Measurements from ENCODE around the gene FAAP20. TPM values are rescaled to one million over a fixed set of nuclear protein-coding genes. Genes with fewer than 3 reads are reported as not detected.

The FAAP20 gene
- total RNA-seq, 1 donor from 2014 or later, result 55.3 TPM

DNA sequence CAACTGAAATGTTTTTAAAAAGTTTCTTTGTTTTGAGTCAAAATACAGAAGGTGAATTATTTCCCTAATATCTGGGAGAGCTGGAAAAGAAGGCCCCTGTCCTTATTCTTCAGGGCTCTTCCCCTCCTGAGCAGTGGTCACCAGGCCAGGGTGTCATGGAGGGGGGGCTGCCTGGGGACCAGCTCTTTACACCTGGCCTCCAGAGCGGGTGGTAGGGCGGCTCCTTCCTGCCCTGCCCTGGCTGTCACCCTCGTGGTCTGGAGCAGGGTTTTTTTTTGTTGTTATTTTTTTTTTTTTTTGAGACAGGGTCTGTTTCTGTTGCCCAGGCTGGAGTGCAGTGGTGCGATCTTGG lies 40.2 kb upstream of the FAAP20 start:
- ATAC-seq (no peak), DNase-seq (peak; percentile 78)
- Histone ChIP-seq H3K27ac (peak overlapping the region; percentile 87), H3K36me3 (no peaks in the 10 kb centered on the region), H3K9me3 (no peaks in the 10 kb centered on the region), H3K4me3 (peak overlapping the region; percentile 80), H3K4me1 (peaks cover 79% of the 10 kb centered on the region), H3K27me3 (no peaks in the 10 kb centered on the region)
- no peak for TF ChIP-seq CTCF (IDR thresholded peaks at IDR 0.05)
- intact Hi-C loops (cut with DNase I), result no loop called here

GRCh38 chr1:2233997-2234761 lies 39.6 kb upstream of the FAAP20 start:
- peak overlapping the region; percentile 80 for H3K4me3 ChIP-seq
- TF ChIP-seq CTCF (IDR thresholded peaks at IDR 0.05), result no peak
- peak; percentile 83 for ATAC-seq
- intact Hi-C loops (cut with DNase I), result no loop called here
- peaks cover 74% of the 10 kb centered on the region for H3K4me1 ChIP-seq
- no peaks in the 10 kb centered on the region for H3K27me3 ChIP-seq
- H3K27ac ChIP-seq, result peak overlapping the region; percentile 87
- H3K9me3 ChIP-seq, result no peaks in the 10 kb centered on the region
- no peaks in the 10 kb centered on the region for H3K36me3 ChIP-seq
- peak; percentile 97 for DNase-seq

- Histone ChIP-seq H3K4me3 (peak overlapping the region; percentile 80), H3K27me3 (no peaks in the 10 kb centered on the region), H3K9me3 (no peaks in the 10 kb centered on the region), H3K4me1 (peaks cover 66% of the 10 kb centered on the region), H3K27ac (peak overlapping the region; percentile 87), H3K36me3 (no peaks in the 10 kb centered on the region)
- intact Hi-C loops (cut with DNase I), result no loop called here
- no peak for ATAC-seq
- DNase-seq, result no peak
- no peak for TF ChIP-seq CTCF (IDR thresholded peaks at IDR 0.05)
Observed at GRCh38 chr1:2233468-2233867, 38.9 kb upstream of the FAAP20 start.

- Histone ChIP-seq H3K4me3 (peak overlapping the region; percentile 80), H3K27ac (peak overlapping the region; percentile 87), H3K9me3 (no peaks in the 10 kb centered on the region), H3K4me1 (peaks cover 62% of the 10 kb centered on the region), H3K36me3 (no peaks in the 10 kb centered on the region), H3K27me3 (no peaks in the 10 kb centered on the region)
- ATAC-seq (no peak), DNase-seq (peak; percentile 71)
- no peak for TF ChIP-seq CTCF (IDR thresholded peaks at IDR 0.05)
- intact Hi-C loops (cut with DNase I), result no loop called here
Observed at GRCh38 chr1:2232916-2233438, 38.4 kb upstream of the FAAP20 start.

DNA sequence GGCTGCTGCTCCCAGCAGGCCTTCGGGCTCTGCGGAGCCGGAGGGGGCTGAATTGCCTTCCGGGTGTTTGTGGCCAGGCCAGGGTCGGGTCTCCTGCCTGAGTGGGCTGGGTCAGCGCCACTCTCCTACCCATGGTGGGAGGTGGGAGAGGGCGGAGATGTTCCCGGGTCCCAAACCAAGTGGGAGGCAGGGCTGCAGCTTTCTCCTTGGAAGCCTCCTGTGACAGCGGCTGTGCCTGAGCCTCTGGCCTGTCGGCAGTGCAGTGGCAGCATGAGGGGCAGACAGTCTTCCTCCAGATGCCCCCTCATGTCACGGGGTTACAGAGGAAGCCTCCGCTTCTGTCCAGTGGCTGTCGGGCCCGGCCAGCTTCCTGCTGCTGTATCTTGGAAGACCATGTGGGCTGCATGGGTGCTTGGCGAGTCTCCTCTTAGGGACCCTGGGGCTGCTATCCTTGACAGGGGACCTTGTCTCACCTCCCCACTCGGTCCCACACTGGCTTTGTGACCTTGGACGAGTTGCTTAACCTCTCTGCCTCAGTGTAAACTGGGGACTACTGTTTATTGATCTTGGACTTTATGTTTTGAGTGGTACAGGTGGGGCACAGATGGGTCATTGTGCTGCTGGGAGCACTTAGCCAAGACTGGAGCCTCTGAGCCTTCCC lies 37.8 kb upstream of the FAAP20 start:
- peak overlapping the region; percentile 87 for H3K27ac ChIP-seq
- H3K4me3 ChIP-seq, result peak overlapping the region; percentile 80
- no peak for ATAC-seq
- peak; percentile 74 for DNase-seq
- H3K27me3 ChIP-seq, result no peaks in the 10 kb centered on the region
- H3K9me3 ChIP-seq, result no peaks in the 10 kb centered on the region
- no peak for TF ChIP-seq CTCF (IDR thresholded peaks at IDR 0.05)
- H3K36me3 ChIP-seq, result no peaks in the 10 kb centered on the region
- H3K4me1 ChIP-seq, result peaks cover 56% of the 10 kb centered on the region
- intact Hi-C loops (cut with DNase I), result no loop called here
